ENCODE measurements around the gene THRB.

THRB gene

DNA sequence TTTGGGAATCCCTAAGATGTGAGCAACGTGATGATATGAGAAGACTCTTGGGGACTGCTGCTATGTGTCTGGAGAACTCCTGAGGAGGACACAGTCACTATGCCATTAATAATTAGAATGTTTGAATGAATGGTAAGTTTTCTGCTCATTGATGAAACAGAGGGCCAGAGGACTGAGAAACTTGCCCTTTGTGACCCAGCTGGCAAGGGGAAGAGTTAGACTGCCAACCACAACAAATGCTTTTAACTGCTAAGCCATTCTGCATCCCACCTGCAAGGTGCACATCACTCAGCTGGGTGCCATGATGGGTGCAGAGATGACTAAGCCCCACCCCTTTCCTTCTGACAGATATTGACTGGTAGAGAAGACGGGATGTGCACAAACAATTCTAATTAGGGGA is 249.6 kb downstream of the THRB start:
- Mint-ChIP-seq H3K36me3 (ENCODE audit: low read depth) (no peaks in the 10 kb centered on the region), H3K4me1 (no peaks in the 10 kb centered on the region), H3K9me3 (no peaks in the 10 kb centered on the region), H3K4me3 (no peak overlapping the region), H3K27ac (no peak overlapping the region), H3K27me3 (ENCODE audit: low read depth, poor library complexity) (peaks cover 5% of the 10 kb centered on the region)
- TF ChIP-seq, protein P1, sequence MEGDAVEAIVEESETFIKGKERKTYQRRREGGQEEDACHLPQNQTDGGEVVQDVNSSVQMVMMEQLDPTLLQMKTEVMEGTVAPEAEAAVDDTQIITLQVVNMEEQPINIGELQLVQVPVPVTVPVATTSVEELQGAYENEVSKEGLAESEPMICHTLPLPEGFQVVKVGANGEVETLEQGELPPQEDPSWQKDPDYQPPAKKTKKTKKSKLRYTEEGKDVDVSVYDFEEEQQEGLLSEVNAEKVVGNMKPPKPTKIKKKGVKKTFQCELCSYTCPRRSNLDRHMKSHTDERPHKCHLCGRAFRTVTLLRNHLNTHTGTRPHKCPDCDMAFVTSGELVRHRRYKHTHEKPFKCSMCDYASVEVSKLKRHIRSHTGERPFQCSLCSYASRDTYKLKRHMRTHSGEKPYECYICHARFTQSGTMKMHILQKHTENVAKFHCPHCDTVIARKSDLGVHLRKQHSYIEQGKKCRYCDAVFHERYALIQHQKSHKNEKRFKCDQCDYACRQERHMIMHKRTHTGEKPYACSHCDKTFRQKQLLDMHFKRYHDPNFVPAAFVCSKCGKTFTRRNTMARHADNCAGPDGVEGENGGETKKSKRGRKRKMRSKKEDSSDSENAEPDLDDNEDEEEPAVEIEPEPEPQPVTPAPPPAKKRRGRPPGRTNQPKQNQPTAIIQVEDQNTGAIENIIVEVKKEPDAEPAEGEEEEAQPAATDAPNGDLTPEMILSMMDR (IDR thresholded peaks at IDR 0.05): no peak
- DNase-seq: no peak

- Mint-ChIP-seq H3K4me1 (no peaks in the 10 kb centered on the region), H3K36me3 (ENCODE audit: low read depth) (no peaks in the 10 kb centered on the region), H3K27me3 (ENCODE audit: low read depth, poor library complexity) (peaks cover 5% of the 10 kb centered on the region), H3K27ac (no peak overlapping the region), H3K9me3 (no peaks in the 10 kb centered on the region), H3K4me3 (no peak overlapping the region)
- no peak for DNase-seq
- TF ChIP-seq, protein P1 (IDR thresholded peaks at IDR 0.05): no peak
These were observed 250.2 kb downstream of the THRB start for GRCh38 chr3:24244491-24244890.

GRCh38 chr3:24242012-24242698 is 252.5 kb downstream of the THRB start:
- H3K27me3 Mint-ChIP-seq (ENCODE audit: low read depth, poor library complexity): peaks cover 7% of the 10 kb centered on the region
- DNase-seq: no peak
- peaks cover 6% of the 10 kb centered on the region for H3K4me1 Mint-ChIP-seq
- H3K4me3 Mint-ChIP-seq: no peak overlapping the region
- H3K9me3 Mint-ChIP-seq: no peaks in the 10 kb centered on the region
- TF ChIP-seq, protein P1 (IDR thresholded peaks at IDR 0.05): no peak
- no peaks in the 10 kb centered on the region for H3K36me3 Mint-ChIP-seq (ENCODE audit: low read depth)
- H3K27ac Mint-ChIP-seq: no peak overlapping the region

DNA sequence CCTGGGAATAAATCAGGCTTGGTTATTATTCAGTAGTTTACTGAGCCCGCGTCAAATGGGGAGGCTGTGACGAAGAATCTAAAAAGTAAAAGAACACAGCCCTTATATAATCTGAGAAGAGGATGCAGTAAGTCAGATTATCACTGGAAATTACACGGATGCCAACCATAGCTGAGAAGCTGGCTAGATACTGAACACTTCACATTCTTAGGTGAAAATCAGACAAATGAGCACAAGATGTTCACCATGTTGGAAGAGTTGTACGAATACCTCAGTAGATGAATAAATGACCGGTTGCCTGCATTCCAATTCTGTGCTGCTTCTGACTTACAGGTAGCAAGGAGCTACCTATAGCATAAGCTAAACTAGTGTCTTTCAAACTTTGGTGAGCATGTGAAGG is 254.3 kb downstream of the THRB start:
- no peak overlapping the region for H3K27ac Mint-ChIP-seq

DNA sequence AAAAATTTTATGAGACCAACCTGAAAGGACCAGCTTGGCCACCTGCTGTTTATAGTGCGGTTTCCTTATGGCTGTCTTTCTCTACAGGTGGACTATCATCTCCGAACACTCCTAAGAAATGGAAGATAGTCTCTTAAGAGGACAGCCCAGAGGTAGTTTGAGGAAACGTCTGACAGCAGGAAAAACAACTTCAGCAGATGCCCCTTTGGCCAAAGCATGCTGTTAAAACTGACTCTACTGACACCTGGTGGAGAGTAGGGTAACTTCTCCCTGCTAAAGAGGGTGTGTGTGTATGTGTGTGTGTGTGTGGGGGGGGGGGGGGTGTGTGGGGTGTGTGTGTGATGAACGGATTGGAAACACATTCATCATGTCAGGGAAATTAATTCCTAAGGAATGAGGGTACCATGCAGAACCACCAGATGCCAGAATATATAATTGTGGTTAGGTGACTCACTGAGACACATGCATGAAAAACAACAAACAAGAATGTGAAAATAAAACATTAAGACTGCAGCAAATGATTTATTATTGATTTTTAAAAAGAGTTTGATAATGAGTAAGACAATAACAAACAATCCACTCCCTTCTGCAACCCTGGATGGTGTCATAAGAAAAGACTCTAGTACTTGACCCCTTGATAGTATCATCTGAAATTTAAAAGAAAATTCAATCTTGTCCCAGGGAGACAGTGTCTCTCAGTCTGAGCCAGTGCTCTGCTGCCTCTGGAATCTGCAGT is 256.5 kb downstream of the THRB start:
- Mint-ChIP-seq H3K27ac (no peak overlapping the region), H3K9me3 (no peaks in the 10 kb centered on the region), H3K4me1 (peaks cover 11% of the 10 kb centered on the region), H3K4me3 (no peak overlapping the region), H3K36me3 (ENCODE audit: low read depth) (no peaks in the 10 kb centered on the region), H3K27me3 (ENCODE audit: low read depth, poor library complexity) (peaks cover 7% of the 10 kb centered on the region)
- DNase-seq: peak; percentile 40
- TF ChIP-seq, protein P1 (IDR thresholded peaks at IDR 0.05): peak; percentile 33

More for the DNA sequence above, 254.3 kb downstream of the THRB start:
- Mint-ChIP-seq H3K9me3 (no peaks in the 10 kb centered on the region), H3K36me3 (ENCODE audit: low read depth) (no peaks in the 10 kb centered on the region), H3K27me3 (ENCODE audit: low read depth, poor library complexity) (peaks cover 7% of the 10 kb centered on the region), H3K4me1 (peaks cover 6% of the 10 kb centered on the region), H3K4me3 (no peak overlapping the region)
- TF ChIP-seq, protein P1 (IDR thresholded peaks at IDR 0.05): no peak
- no peak for DNase-seq
